Stimulated activated memory B cell treated with anti-CD40 and anti-IgM and Interleukin-4, amounts not matched to agents 10 μg/mL and 1 μg/mL and 100 μg/mL, for 72 hours (primary cell): ENCODE data around the gene ETS1.
A peak's percentile ranks its signal among the peaks of the same experiment; 100 is the strongest.

ENCODE experiments used
- ATAC-seq: fragments of 150-1000 bp; cut with Tn5 transposase; 2 replicates; pipeline ENCODE4 v1.10.0; 2021
- H3K27ac Mint-ChIP-seq: one replicate; pipeline ENCODE4 v1.8.0; 2022; ENCODE audit warnings: mild to moderate bottlenecking, mixed read lengths
- H3K27me3 Mint-ChIP-seq: one replicate; pipeline ENCODE4 v1.8.0; 2022; ENCODE audit warnings: mixed read lengths
- H3K36me3 Mint-ChIP-seq: one replicate; pipeline ENCODE4 v1.8.0; 2022; ENCODE audit warnings: mixed read lengths
- H3K4me1 Mint-ChIP-seq: one replicate; pipeline ENCODE4 v1.8.0; 2022; ENCODE audit warnings: mixed read lengths
- H3K4me3 Mint-ChIP-seq: one replicate; pipeline ENCODE4 v1.8.0; 2022; ENCODE audit warnings: mild to moderate bottlenecking, moderate library complexity, mixed read lengths
- H3K9me3 Mint-ChIP-seq: one replicate; pipeline ENCODE4 v1.8.0; 2022; ENCODE audit warnings: mixed read lengths

ETS1 gene

GRCh38 chr11:128530118-128531074 lies 57.0 kb downstream of the ETS1 start:
- Mint-ChIP-seq H3K27me3 (no peaks in the 10 kb centered on the region), H3K4me1 (peaks cover 15% of the 10 kb centered on the region)

DNA sequence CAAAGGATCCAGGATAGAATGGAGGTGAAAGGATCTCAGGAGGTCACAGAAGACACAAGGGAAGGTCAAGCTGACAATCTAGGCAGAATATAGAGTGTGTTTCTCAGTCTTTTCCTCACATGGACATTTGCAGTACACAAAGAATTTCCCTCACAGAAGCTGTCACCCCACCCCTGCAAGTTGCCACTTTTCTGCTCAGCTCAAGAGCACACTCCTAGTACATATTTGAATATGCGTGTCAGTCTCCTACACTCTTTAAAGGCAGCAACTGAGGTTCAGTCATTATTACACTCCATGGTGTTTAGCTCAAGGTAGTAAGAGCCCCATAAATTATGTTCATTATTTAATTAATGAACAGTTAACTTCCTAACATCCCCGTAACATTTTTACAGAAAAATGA lies 59.1 kb downstream of the ETS1 start:
- ATAC-seq: no peak
- H3K9me3 Mint-ChIP-seq: no peaks in the 10 kb centered on the region
- no peak overlapping the region for H3K4me3 Mint-ChIP-seq
- H3K4me1 Mint-ChIP-seq: peaks cover 25% of the 10 kb centered on the region
- H3K27me3 Mint-ChIP-seq: no peaks in the 10 kb centered on the region
- H3K36me3 Mint-ChIP-seq: no peaks in the 10 kb centered on the region
- H3K27ac Mint-ChIP-seq: peak overlapping the region; percentile 58

More at GRCh38 chr11:128530118-128531074, 57.0 kb downstream of the ETS1 start:
- Mint-ChIP-seq H3K36me3 (no peaks in the 10 kb centered on the region), H3K27ac (no peak overlapping the region), H3K4me3 (no peak overlapping the region), H3K9me3 (no peaks in the 10 kb centered on the region)
- no peak for ATAC-seq

DNA sequence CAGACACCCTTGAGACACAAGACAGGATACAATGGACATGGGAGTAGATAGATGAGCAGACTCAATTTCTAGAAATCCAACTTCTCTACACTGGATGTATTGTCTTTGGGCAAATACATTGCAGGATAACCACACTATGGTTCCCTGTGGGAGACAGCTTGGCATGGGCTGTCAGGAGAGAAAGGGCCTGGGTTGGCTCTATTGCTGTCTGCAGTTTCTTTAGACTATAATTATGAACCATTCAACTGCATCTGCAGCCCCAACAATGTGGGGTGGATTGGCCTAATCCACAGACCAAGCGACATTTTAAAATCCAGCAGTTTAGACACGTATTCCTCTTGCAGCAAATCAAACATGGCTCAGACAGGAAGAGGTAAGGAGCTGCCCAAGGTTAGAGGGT lies 60.3 kb downstream of the ETS1 start:
- H3K27ac Mint-ChIP-seq: no peak overlapping the region
- peaks cover 31% of the 10 kb centered on the region for H3K4me1 Mint-ChIP-seq

GRCh38 chr11:128525411-128526243 lies 61.7 kb downstream of the ETS1 start:
- Mint-ChIP-seq H3K27ac (no peak overlapping the region), H3K4me1 (peaks cover 31% of the 10 kb centered on the region), H3K9me3 (no peaks in the 10 kb centered on the region), H3K27me3 (no peaks in the 10 kb centered on the region), H3K4me3 (no peak overlapping the region), H3K36me3 (peaks cover 13% of the 10 kb centered on the region)
- ATAC-seq: no peak

More for the DNA sequence above, 60.3 kb downstream of the ETS1 start:
- Mint-ChIP-seq H3K36me3 (no peaks in the 10 kb centered on the region), H3K4me3 (no peak overlapping the region), H3K9me3 (no peaks in the 10 kb centered on the region), H3K27me3 (no peaks in the 10 kb centered on the region)
- no peak for ATAC-seq

- Mint-ChIP-seq H3K4me1 (peaks cover 34% of the 10 kb centered on the region), H3K9me3 (no peaks in the 10 kb centered on the region), H3K27ac (peak overlapping the region; percentile 96), H3K27me3 (no peaks in the 10 kb centered on the region), H3K4me3 (no peak overlapping the region), H3K36me3 (peaks cover 18% of the 10 kb centered on the region)
- ATAC-seq: no peak
Measured at GRCh38 chr11:128524172-128524571, 63.2 kb downstream of the ETS1 start.

DNA sequence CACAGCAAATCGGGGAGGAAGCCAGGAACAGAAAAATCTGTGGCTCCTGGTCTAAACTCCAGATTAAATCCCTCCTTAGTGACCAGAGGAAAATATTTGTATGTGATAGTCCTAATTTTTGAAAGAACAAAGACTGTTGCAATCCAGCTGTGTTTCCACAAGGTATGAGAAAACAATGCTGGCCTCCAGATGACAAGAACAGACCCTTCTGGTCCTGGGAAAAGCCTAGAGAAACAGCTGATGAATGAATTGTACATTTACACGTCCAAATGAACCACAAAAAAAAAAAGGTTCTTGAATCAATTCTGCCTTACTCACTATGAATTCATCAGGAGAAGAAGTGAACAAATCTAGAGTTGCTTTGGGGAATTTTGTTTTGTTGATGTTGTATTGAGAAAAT lies 63.7 kb downstream of the ETS1 start:
- H3K27me3 Mint-ChIP-seq: no peaks in the 10 kb centered on the region
- peaks cover 18% of the 10 kb centered on the region for H3K36me3 Mint-ChIP-seq
- ATAC-seq: no peak
- peak overlapping the region; percentile 94 for H3K4me3 Mint-ChIP-seq
- H3K4me1 Mint-ChIP-seq: peaks cover 39% of the 10 kb centered on the region
- H3K27ac Mint-ChIP-seq: peak overlapping the region; percentile 96
- no peaks in the 10 kb centered on the region for H3K9me3 Mint-ChIP-seq

- no peaks in the 10 kb centered on the region for H3K9me3 Mint-ChIP-seq
- H3K4me3 Mint-ChIP-seq: peak overlapping the region; percentile 94
- H3K27me3 Mint-ChIP-seq: no peaks in the 10 kb centered on the region
- peaks cover 40% of the 10 kb centered on the region for H3K4me1 Mint-ChIP-seq
- peak overlapping the region; percentile 96 for H3K27ac Mint-ChIP-seq
- peaks cover 20% of the 10 kb centered on the region for H3K36me3 Mint-ChIP-seq
- ATAC-seq: no peak
Measured at GRCh38 chr11:128522943-128523518, 64.3 kb downstream of the ETS1 start.

- Mint-ChIP-seq H3K4me3 (peak overlapping the region; percentile 94), H3K27ac (peak overlapping the region; percentile 96), H3K9me3 (no peaks in the 10 kb centered on the region), H3K36me3 (peaks cover 27% of the 10 kb centered on the region), H3K4me1 (peaks cover 40% of the 10 kb centered on the region), H3K27me3 (no peaks in the 10 kb centered on the region)
- peak; percentile 96 for ATAC-seq
Measured at GRCh38 chr11:128522055-128522942, 65.1 kb downstream of the ETS1 start.

- peaks cover 29% of the 10 kb centered on the region for H3K36me3 Mint-ChIP-seq
- H3K9me3 Mint-ChIP-seq: no peaks in the 10 kb centered on the region
- H3K27ac Mint-ChIP-seq: peak overlapping the region; percentile 96
- ATAC-seq: peak; percentile 21
- H3K4me3 Mint-ChIP-seq: peak overlapping the region; percentile 94
- peaks cover 44% of the 10 kb centered on the region for H3K4me1 Mint-ChIP-seq
- no peaks in the 10 kb centered on the region for H3K27me3 Mint-ChIP-seq
Measured at GRCh38 chr11:128521682-128522054, 65.7 kb downstream of the ETS1 start.

DNA sequence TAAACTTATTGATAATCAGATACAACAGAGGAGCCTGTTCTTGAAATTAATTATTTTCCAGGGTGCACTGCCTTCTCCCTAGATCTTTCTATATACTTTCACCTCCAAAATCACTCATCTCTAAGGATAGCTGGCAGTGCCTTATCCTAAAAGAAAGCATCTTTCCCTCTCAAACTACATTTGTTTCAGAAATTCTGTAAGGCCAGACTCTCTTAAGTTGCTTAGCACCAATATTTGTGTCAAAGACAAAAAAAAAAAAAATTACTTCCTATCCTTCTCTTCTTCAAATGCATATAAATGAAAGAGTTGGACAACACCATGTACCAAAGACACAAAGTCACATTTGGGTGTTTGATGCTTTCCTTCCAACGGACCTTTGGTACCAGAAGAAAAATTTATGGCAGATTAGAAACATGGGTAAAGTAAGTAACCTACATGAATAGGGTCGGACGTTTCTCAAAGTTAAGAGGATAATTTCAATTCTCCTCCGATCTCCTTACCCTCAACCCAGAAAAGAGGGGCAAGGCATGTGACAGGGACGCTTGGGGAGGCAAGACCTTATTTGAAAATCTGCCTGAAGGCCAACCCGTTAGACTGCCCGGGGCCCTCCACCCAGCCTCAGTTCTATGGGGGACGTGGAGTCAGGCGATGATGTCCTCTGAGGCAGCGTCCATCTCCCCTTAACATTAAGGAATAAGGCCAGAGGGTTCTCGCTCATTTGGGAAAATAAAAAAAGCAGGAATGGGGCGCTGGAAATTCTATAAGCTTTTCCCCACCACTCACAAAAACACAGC lies 66.3 kb downstream of the ETS1 start:
- peak overlapping the region; percentile 96 for H3K27ac Mint-ChIP-seq
- H3K36me3 Mint-ChIP-seq: peaks cover 31% of the 10 kb centered on the region
- H3K4me3 Mint-ChIP-seq: peak overlapping the region; percentile 94
- no peaks in the 10 kb centered on the region for H3K9me3 Mint-ChIP-seq
- peaks cover 50% of the 10 kb centered on the region for H3K4me1 Mint-ChIP-seq
- no peak for ATAC-seq
- no peaks in the 10 kb centered on the region for H3K27me3 Mint-ChIP-seq

DNA sequence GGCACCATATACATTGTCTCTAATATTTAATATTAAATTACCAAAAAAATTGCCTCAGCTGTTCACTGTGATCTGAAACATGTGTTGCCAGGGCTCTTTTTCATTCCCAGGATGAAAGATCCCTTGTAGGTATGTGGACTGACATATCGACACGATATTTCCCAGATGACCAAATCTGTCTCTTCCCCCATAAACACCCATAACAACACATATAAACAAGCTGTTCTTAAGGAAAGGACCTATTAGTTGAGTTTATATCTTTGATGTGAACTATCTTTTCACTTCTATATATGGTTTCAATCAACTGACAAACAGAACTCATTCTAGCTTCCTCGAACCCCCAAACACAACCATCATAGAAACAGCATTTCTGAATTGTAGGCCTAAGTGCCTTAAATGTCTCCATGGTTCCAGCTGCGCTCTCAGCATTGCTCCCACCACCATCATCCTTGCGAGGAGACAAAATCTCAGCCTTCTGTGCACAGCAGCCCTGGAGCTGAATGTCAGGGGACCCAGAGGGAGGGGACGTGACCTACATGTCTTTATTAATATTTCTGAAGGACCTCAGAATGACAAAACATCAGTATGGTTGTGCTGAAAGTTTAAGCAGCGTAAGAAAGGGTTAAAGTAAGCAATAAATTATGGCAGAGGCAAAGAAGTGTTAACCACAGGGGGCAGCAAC lies 67.0 kb downstream of the ETS1 start:
- Mint-ChIP-seq H3K27me3 (no peaks in the 10 kb centered on the region), H3K4me3 (peak overlapping the region; percentile 94), H3K4me1 (peaks cover 57% of the 10 kb centered on the region), H3K36me3 (peaks cover 36% of the 10 kb centered on the region), H3K9me3 (no peaks in the 10 kb centered on the region), H3K27ac (peak overlapping the region; percentile 96)
- ATAC-seq: no peak

- Mint-ChIP-seq H3K36me3 (peaks cover 44% of the 10 kb centered on the region), H3K27me3 (no peaks in the 10 kb centered on the region), H3K4me3 (peak overlapping the region; percentile 79), H3K27ac (peak overlapping the region; percentile 80), H3K9me3 (no peaks in the 10 kb centered on the region), H3K4me1 (peaks cover 67% of the 10 kb centered on the region)
- ATAC-seq: no peak
Measured at GRCh38 chr11:128519338-128519737, 68.0 kb downstream of the ETS1 start.

DNA sequence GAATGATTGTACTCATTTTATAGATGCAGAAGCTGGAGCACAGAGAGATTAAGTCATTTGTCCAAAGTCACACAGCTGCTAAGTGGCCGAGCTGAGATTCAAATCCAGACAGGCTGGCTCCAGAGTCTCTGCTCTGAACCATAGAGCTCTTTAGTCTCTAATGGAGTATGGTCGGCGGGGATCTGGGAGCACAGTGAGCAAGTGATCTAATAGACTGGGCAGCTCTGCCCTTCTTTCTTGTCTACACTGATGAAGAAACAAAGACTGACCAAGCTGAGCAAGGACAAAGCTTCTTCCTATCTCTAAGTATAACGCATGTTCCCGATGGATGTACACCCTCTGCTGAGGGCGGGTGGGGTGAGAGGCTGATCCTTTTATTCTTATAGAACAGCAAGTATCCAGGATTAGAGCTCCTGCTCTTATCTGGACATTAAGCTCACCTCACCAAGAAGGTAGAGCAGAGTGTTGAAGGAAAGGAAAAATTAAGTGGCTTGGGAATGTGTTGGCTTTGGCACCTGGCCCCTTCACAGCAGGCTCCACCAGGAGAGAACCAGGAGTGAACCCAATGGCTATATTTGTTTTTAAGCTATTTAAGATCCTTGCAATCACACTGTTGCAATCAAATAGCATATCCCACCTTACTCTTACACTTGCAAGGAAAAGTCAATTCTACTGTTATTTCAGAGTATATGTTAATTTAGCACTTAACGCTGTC lies 68.7 kb downstream of the ETS1 start:
- Mint-ChIP-seq H3K9me3 (no peaks in the 10 kb centered on the region), H3K4me1 (peaks cover 67% of the 10 kb centered on the region), H3K27me3 (no peaks in the 10 kb centered on the region), H3K27ac (peak overlapping the region; percentile 80), H3K4me3 (peak overlapping the region; percentile 79), H3K36me3 (peaks cover 50% of the 10 kb centered on the region)
- ATAC-seq: no peak
